Globus pallidus (tissue), 1 donor: ENCODE data around the gene C7orf25.
A peak's percentile ranks its signal among the peaks of the same experiment; 100 is the strongest.

ENCODE experiments used
- DNase-seq: peaks from one replicate; pipeline ENCODE4 v3.0.0-alpha.2; 2015; ENCODE audit warnings: low spot score

The C7orf25 gene

GRCh38 chr7:42877862-42878261 lies 34.0 kb downstream of the C7orf25 start:
- no peak for DNase-seq

- peak; percentile 32 for DNase-seq
Observed at GRCh38 chr7:42876182-42877068, 35.4 kb downstream of the C7orf25 start.

DNA sequence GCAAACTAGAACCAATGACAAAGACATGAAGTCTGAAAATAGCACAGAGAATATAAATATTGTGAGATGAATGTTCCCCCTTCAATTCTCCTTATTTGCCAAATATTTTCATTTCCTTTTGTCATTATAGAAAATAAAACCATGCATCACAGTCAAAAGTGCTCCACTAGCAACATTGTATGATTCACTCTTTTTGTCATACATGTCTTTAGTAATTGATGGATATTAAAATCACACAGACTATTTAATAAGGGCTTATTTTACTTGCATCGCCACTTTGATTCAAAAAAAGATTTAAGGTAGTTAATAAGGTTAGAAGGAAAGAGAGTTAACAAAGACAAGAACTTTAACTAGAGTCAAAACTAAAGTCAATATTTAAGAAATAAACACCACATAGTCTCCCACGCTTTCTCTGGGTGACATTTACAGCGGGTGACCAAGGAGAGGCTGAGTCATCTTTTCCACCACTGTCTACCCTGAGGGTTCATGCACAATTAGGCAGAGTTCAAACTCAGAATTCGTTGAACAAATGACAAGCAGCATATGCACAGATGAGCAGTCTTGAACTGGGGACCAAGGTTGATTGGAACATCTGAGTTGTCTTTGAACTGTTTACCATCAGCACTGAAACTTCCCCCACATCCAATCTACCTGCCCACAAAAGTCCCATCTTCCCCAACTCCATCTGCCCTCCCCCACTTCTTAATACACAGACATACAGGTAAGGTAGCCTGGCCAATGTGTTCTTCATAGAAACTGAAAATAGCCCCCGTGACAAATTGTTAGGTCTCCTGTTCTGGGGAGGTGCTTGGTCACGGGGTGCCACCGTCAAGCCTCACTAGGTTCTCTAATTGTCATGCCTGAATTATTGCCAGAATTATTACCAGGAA lies 42.5 kb downstream of the C7orf25 start:
- no peak for DNase-seq

GRCh38 chr7:42868480-42868879 lies 43.4 kb downstream of the C7orf25 start:
- DNase-seq: no peak
